GM19023 (cell line): ENCODE data around the gene KRT16.
"Not testable (repeated sequence)": the region's sequence is repeated elsewhere in the genome, so short reads cannot be mapped to it uniquely, and the experiment has no call there.

Source experiments
- ATAC-seq: cut with Tn5 transposase; IDR thresholded peaks from one replicate; pipeline ENCODE4 v1.9.1; 2021; ENCODE audit warnings: mild to moderate bottlenecking, moderate library complexity; ENCODE audit not compliant: unreplicated experiment

KRT16 gene

GRCh38 chr17:41628621-41629255 is 16.2 kb upstream of the KRT16 start:
- not testable (repeated sequence) for ATAC-seq

GRCh38 chr17:41628073-41628370 is 15.5 kb upstream of the KRT16 start:
- not testable (repeated sequence) for ATAC-seq

GRCh38 chr17:41627316-41628072 is 14.9 kb upstream of the KRT16 start:
- no peak for ATAC-seq

GRCh38 chr17:41626914-41627295 is 14.3 kb upstream of the KRT16 start:
- not testable (repeated sequence) for ATAC-seq

- ATAC-seq: not testable (repeated sequence)
Measured at GRCh38 chr17:41626028-41626913, 13.7 kb upstream of the KRT16 start.

GRCh38 chr17:41625602-41626001 is 13.0 kb upstream of the KRT16 start:
- ATAC-seq: no peak

- ATAC-seq: no peak
Measured at GRCh38 chr17:41624208-41625101, 11.9 kb upstream of the KRT16 start, which contains the start of gene KRT17. TSS of gene KRT17 (minus strand) at chr17:41624575. CDS start at chr17:41624509, 66 bp downstream.

GRCh38 chr17:41623184-41623861 is 10.8 kb upstream of the KRT16 start:
- ATAC-seq: not testable (repeated sequence)

GRCh38 chr17:41622340-41623183 is 10.0 kb upstream of the KRT16 start:
- ATAC-seq: not testable (repeated sequence)

GRCh38 chr17:41621916-41622315 is 9.3 kb upstream of the KRT16 start:
- no peak for ATAC-seq

GRCh38 chr17:41621435-41621817 is 8.9 kb upstream of the KRT16 start:
- not testable (repeated sequence) for ATAC-seq

GRCh38 chr17:41620583-41621434 is 8.2 kb upstream of the KRT16 start:
- ATAC-seq: no peak

GRCh38 chr17:41619927-41620582 is 7.5 kb upstream of the KRT16 start:
- ATAC-seq: not testable (repeated sequence)

GRCh38 chr17:41619036-41619926 is 6.7 kb upstream of the KRT16 start:
- no peak for ATAC-seq

GRCh38 chr17:41618341-41619035 is 5.9 kb upstream of the KRT16 start:
- ATAC-seq: no peak

- no peak for ATAC-seq
Measured at GRCh38 chr17:41617698-41618097, 5.1 kb upstream of the KRT16 start.
